ENCODE results near the gene PTPRG.

DNA sequence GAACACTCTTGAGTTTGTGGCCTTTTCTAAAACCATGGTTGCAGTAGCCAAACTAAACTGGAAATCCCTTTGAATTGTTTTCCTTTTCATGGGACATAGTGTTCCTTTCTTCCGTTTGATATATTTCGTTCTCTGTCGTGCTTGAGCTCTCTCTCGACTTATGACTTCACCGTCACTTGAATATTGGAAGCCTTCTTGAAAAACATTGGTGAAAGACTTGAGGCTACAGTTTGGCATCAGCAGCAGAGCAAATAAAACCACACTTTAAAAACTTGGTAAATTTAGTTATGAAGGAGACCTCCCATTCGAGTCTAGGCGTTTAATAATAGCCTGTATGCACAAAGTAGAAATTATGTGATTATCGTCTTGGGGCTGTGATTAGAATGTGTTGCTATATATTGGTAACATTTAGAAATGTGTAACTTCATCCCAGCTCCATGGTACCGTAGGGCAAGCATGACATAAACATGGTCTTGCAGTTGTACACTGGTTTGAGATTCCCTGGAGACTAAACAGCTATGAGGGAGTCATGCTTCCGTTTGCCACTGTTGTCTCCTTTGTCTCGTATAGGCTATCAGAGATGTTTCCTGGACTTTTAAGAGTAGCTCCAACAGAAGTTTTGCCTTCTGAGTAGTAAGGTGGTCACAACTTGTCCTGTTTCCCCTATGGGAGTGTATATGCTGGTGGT, 122.3 kb downstream of the PTPRG start:
- TF ChIP-seq, protein P1, sequence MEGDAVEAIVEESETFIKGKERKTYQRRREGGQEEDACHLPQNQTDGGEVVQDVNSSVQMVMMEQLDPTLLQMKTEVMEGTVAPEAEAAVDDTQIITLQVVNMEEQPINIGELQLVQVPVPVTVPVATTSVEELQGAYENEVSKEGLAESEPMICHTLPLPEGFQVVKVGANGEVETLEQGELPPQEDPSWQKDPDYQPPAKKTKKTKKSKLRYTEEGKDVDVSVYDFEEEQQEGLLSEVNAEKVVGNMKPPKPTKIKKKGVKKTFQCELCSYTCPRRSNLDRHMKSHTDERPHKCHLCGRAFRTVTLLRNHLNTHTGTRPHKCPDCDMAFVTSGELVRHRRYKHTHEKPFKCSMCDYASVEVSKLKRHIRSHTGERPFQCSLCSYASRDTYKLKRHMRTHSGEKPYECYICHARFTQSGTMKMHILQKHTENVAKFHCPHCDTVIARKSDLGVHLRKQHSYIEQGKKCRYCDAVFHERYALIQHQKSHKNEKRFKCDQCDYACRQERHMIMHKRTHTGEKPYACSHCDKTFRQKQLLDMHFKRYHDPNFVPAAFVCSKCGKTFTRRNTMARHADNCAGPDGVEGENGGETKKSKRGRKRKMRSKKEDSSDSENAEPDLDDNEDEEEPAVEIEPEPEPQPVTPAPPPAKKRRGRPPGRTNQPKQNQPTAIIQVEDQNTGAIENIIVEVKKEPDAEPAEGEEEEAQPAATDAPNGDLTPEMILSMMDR (IDR thresholded peaks at IDR 0.05 in 4 of 5, conservative IDR thresholded peaks at IDR 0.05 in 1 of 5), result no peak
- no peak for TF ChIP-seq POLR2A (IDR thresholded peaks at IDR 0.05)
